K562 (cell line): ENCODE results near the gene ACTN4. TPM values are rescaled to one million over a fixed set of nuclear protein-coding genes. Genes with fewer than 3 reads are reported as not detected.

Experiments
- ATAC-seq: fragments of 200-7000 bp; cut with Tn5 transposase; 3 replicates; pipeline ENCODE4 v1.9.1; 2020; ENCODE audit warnings: moderate library complexity
- BruUV-seq: library from RNA; stranded (reverse); fragments of 400-500 nt; replicated peaks from 2 replicates; lab custom pipeline; 2021; lab: Mats Ljungman, UMichigan
- CTCF ChIA-PET: fragments of 300-600 bp; formaldehyde crosslinking; extraction: SDS; loops from one replicate; lab custom pipeline; 2021; ENCODE audit warnings: low intra/inter-chr PET ratio; lab: Yijun Ruan, JAX
- POLR2A ChIA-PET: fragments of 300-600, 350-650 bp; sonication (Branson Sonifier 250); formaldehyde crosslinking; extraction: SDS; loops from one replicate; lab custom pipeline; 2021; ENCODE audit warnings: antibody characterized with exemption, inconsistent platforms; lab: Yijun Ruan, JAX
- DNase-seq, 4 experiments: peaks; one replicate each; pipeline versions ENCODE4 v3.0.0 to v3.0.0-alpha.2; 2011 to 2018; ENCODE audit warnings: low spot score in 3 of 4, mixed read lengths in 3 of 4; ENCODE audit errors: extremely low read depth in 1 of 4
- FAIRE-seq: peaks from 2 replicates; lab custom pipeline; 2011; peaks lifted over from hg19 to GRCh38; lab: Jason Lieb, UNC
- H2AFZ ChIP-seq: 2 replicates; pipeline ENCODE4 v1.6.0; 2011; ENCODE audit warnings: low read depth, low read length, control low read depth, inconsistent platforms
- H3K27ac ChIP-seq: fragments of 200-600 bp; 3 replicates; pipeline ENCODE4 v1.8.0; 2011; ENCODE audit warnings: low read depth, mild to moderate bottlenecking, control low read depth, inconsistent platforms, low read length, moderate library complexity, mixed read lengths; ENCODE audit errors: extremely low read depth
- H3K27me3 ChIP-seq, 2 experiments: fragments of 300-600 bp in 1 of 2; 2 replicates in 1 of 2; 3 replicates in 1 of 2; pipeline versions ENCODE4 v1.6.0 to v1.8.0; 2011; ENCODE audit warnings: inconsistent platforms in 2 of 2, low read length in 2 of 2, mild to moderate bottlenecking in 1 of 2, mixed read lengths in 1 of 2, moderate library complexity in 1 of 2; ENCODE audit not compliant: control insufficient read depth in 2 of 2, insufficient read depth in 2 of 2
- H3K36me3 ChIP-seq: fragments of 300-600 bp; 3 replicates; pipeline ENCODE4 v1.8.0; 2011; ENCODE audit warnings: mild to moderate bottlenecking, low read length, inconsistent platforms; ENCODE audit not compliant: control insufficient read depth, insufficient read depth
- H3K4me1 ChIP-seq, 2 experiments: fragments of 200-600 bp in 1 of 2; replicated peaks in 1 of 2; 2 replicates in 1 of 2; 3 replicates in 1 of 2; pipeline versions ENCODE4 v1.5.1 to v1.8.0; 2011; ENCODE audit warnings: inconsistent platforms in 2 of 2, low read length in 2 of 2, mild to moderate bottlenecking in 1 of 2, mixed read lengths in 1 of 2, moderate library complexity in 1 of 2; ENCODE audit not compliant: control insufficient read depth in 2 of 2, insufficient read depth in 2 of 2
- H3K4me2 ChIP-seq: 2 replicates; pipeline ENCODE4 v1.6.1; 2011; ENCODE audit warnings: low read length, control low read depth, inconsistent platforms, mixed read lengths; ENCODE audit not compliant: insufficient read depth
- H3K4me3 ChIP-seq: fragments of 200-600 bp; sonication (generic), shearing (Covaris generic); 2 replicates; pipeline ENCODE4 v1.5.1; 2016; ENCODE audit warnings: control low read depth, inconsistent platforms
- H3K79me2 ChIP-seq: fragments of 200-600 bp; 3 replicates; pipeline ENCODE4 v1.8.0; 2011; ENCODE audit warnings: low read length, inconsistent platforms; ENCODE audit not compliant: control insufficient read depth, insufficient read depth
- H3K9ac ChIP-seq, 2 experiments: 2 replicates each; pipeline versions ENCODE4 v1.6.0 to v1.6.1; 2011; ENCODE audit warnings: low read depth in 2 of 2, low read length in 2 of 2, control low read depth in 1 of 2, inconsistent platforms in 1 of 2, mild to moderate bottlenecking in 1 of 2, mixed read lengths in 1 of 2; ENCODE audit not compliant: insufficient read depth in 1 of 2
- H3K9me1 ChIP-seq: one replicate; pipeline ENCODE4 v1.6.0; 2011; ENCODE audit warnings: inconsistent platforms, mild to moderate bottlenecking, low read length, moderate library complexity; ENCODE audit not compliant: control insufficient read depth, insufficient read depth
- H3K9me3 ChIP-seq: replicated peaks from 2 replicates; pipeline ENCODE4 v1.5.1; 2011; ENCODE audit warnings: low read depth, low read length, inconsistent platforms; ENCODE audit not compliant: control insufficient read depth, insufficient read depth
- H4K20me1 ChIP-seq: replicated peaks from 2 replicates; pipeline ENCODE4 v1.6.1; 2011; ENCODE audit warnings: low read length, inconsistent platforms, mixed read lengths; ENCODE audit not compliant: control insufficient read depth, insufficient read depth
- CEBPB ChIP-seq: fragments of 450-650 bp; IDR thresholded peaks from 2 replicates; pipeline ENCODE4 v1.6.1; 2016; ENCODE audit warnings: missing genetic modification characterization, missing compliant biosample characterization
- CEBPG ChIP-seq, 3 experiments: fragments of 200-800 bp in 1 of 3; sonication (Bioruptor generic) in 1 of 3; sonication (generic) in 1 of 3; formaldehyde crosslinking in 1 of 3; IDR thresholded peaks in 2 of 3; conservative IDR thresholded peaks in 1 of 3; 2 replicates each; pipeline versions ENCODE4 v1.6.1 to v1.8.0; 2016 to 2022; ENCODE audit warnings: missing compliant biosample characterization in 2 of 3, missing genetic modification characterization in 2 of 3, mild to moderate bottlenecking in 1 of 3, missing genetic modification reagents in 1 of 3
- JUNB ChIP-seq: fragments of 450-650 bp; formaldehyde crosslinking; conservative IDR thresholded peaks from 2 replicates; pipeline ENCODE4 v1.4.0; 2020; ENCODE audit warnings: mild to moderate bottlenecking
- WGBS: fragments of 100-300 bp; shearing (Covaris generic); methylation state at CpG from one replicate; pipeline ENCODE4 v1.1.6; 2016; ENCODE audit warnings: low coverage, mixed read lengths; ENCODE audit not compliant: insufficient coverage; ENCODE audit errors: missing lambda C conversion rate; 5-methylcytosine and 5-hydroxymethylcytosine counted together
- in situ Hi-C: fragments of 300-500 bp; cut with MboI; formaldehyde crosslinking; loops from 4 replicates; pipeline ENCODE4 v1.15.0; 2018; ENCODE audit warnings: inconsistent platforms, mixed read lengths
- intact Hi-C: fragments of 100-400 bp; cut with micrococcal nuclease; formaldehyde crosslinking; loops from 2 replicates; pipeline ENCODE4 v1.14.2; 2022
- polyA plus RNA-seq, 8 experiments: library from polyadenylated mRNA; depleted of rRNA in 4 of 8; stranded (reverse) in 5 of 8; unstranded in 3 of 8; fragments of >200 nt; fragmentation: Nextera tagmentation in 2 of 8; fragmentation: Illumina TruSeq in 1 of 8; extraction: Ambion mirVana in 2 of 8; extraction: Trizol in 1 of 8; gene quantifications; 2 replicates each; pipeline versions ENCODE4 v1.2.1 to v1.2.3, GENCODE V29; 2011 to 2014; ENCODE audit warnings: inconsistent platforms in 1 of 8, missing spikeins in 1 of 8
- total RNA-seq, 7 experiments: library from RNA; depleted of rRNA in 6 of 7; stranded (reverse); fragments of >200 nt in 6 of 7; fragmentation: Illumina TruSeq in 2 of 7; extraction: Trizol in 2 of 7; gene quantifications; 2 replicates each; pipeline versions ENCODE4 v1.2.1 to v1.2.3, GENCODE V29; 2011 to 2021; ENCODE audit warnings: low replicate concordance in 1 of 7

Gene ACTN4
- total and polyA plus RNA-seq, 9 of the 15 experiments (the other 6 are each of a cell fraction or from before 2014, with no cell fraction given), result 3.1 to 385 (median 125) TPM

- no peak for FAIRE-seq
- Histone ChIP-seq H3K4me2 (no peak overlapping the region), H3K9me1 (peaks cover 3% of the 10 kb centered on the region), H3K9me3 (no peaks in the 10 kb centered on the region), H3K9ac (no peak overlapping the region), H3K27me3 (no peaks in the 10 kb centered on the region), H4K20me1 (peaks cover 34% of the 10 kb centered on the region; the same call in 1 of the 2 replicates), H3K36me3 (peaks cover 75% of the 10 kb centered on the region), H3K4me3 (no peak overlapping the region), H2AFZ (no peak overlapping the region), H3K79me2 (peaks cover 99% of the 10 kb centered on the region), H3K4me1 (peaks cover 18 to 59% of the 10 kb centered on the region in 2 experiments), H3K27ac (no peak overlapping the region)
- CTCF ChIA-PET, result no interaction called here
- TF ChIP-seq CEBPB, result 0 out of 2 replicates have a peak, but pooled peaks have one; percentile 5
- no peak for TF ChIP-seq JUNB (CRISPR knock-in tag)
- no peak for TF ChIP-seq CEBPG (CRISPR knock-in tag; IDR thresholded peaks at IDR 0.05)
- peak in 1 of 2 experiments; percentile 30; a peak in 1 of 4 replicates for TF ChIP-seq CEBPG (tag; conservative IDR thresholded peaks at IDR 0.05 in 1 of 2, IDR thresholded peaks at IDR 0.05 in 1 of 2)
- WGBS, result 84% methylated on average over 7 of the region's 7 CpGs
- intact Hi-C loops, result no loop called here
- no TSS peak for BruUV-seq
- in situ Hi-C loops, result no loop called here
- POLR2A ChIA-PET, result interaction anchor here (0.6 to 1.7 kb wide), 4 partner anchors 13 to 269 kb away, joined by 3 to 10 read pairs (median 3); no protein-coding TSS in a partner anchor
- ATAC-seq, result no peak
- DNase-seq, result no peak
These were observed 8.9 kb downstream of the ACTN4 start for GRCh38 chr19:38656171-38656981.
